B cell (primary cell): ENCODE measurements around the gene POLR3GL. TPM values are rescaled to one million over a fixed set of nuclear protein-coding genes. Genes with fewer than 3 reads are reported as not detected.

Experiments
- ATAC-seq: fragments of 200-7000 bp; cut with Tn5 transposase; one replicate; pipeline ENCODE4 v1.10.0; 2021; ENCODE audit warnings: low read depth, mild to moderate bottlenecking, moderate number of reproducible peaks, moderate library complexity
- CTCF ChIA-PET: fragments of 350-600 bp; sonication (Branson Sonifier 250); formaldehyde crosslinking; loops from one replicate; lab custom pipeline; 2021; ENCODE audit warnings: antibody characterized with exemption, inconsistent platforms; lab: Charles Lee
- POLR2A ChIA-PET: fragments of 350-600 bp; sonication (Branson Sonifier 250); formaldehyde crosslinking; loops from one replicate; lab custom pipeline; 2021; ENCODE audit warnings: antibody characterized with exemption; lab: Charles Lee
- DNase-seq: peaks from one replicate; pipeline ENCODE4 v3.0.0; 2013
- H2AFZ ChIP-seq: 2 replicates; pipeline ENCODE4 v1.6.1; 2012; ENCODE audit warnings: mild to moderate bottlenecking, low read depth, low read length; ENCODE audit not compliant: insufficient read depth, poor library complexity, severe bottlenecking
- H3K27ac ChIP-seq, 2 donors: 1 replicate in 1 of 2; 2 replicates in 1 of 2; pipeline ENCODE4 v1.5.1; 2012 to 2013; ENCODE audit warnings: low read length in 2 of 2, mild to moderate bottlenecking in 2 of 2, moderate library complexity in 1 of 2
- H3K27me3 ChIP-seq, 4 experiments: fragments of 200-600 bp in 1 of 4; sonication (generic) in 1 of 4; replicated peaks in 1 of 4; 1 replicate in 2 of 4; 2 replicates in 2 of 4; pipeline versions ENCODE4 v1.6.1 to v1.7.0; 2013 to 2016; ENCODE audit warnings: low read length in 3 of 4, mild to moderate bottlenecking in 2 of 4, mixed read lengths in 1 of 4, moderate library complexity in 1 of 4; ENCODE audit not compliant: insufficient read depth in 4 of 4, control insufficient read depth in 3 of 4; ENCODE audit errors: control extremely low read depth in 1 of 4
- H3K36me3 ChIP-seq, 2 experiments: replicated peaks in 1 of 2; 1 replicate in 1 of 2; 2 replicates in 1 of 2; pipeline versions ENCODE4 v1.6.1 to v1.7.1; 2013; ENCODE audit warnings: low read length in 1 of 2; ENCODE audit not compliant: insufficient read depth in 2 of 2, control insufficient read depth in 1 of 2; ENCODE audit errors: control extremely low read depth in 1 of 2, extremely low read depth in 1 of 2
- H3K4me1 ChIP-seq, 2 donors: fragments of 200-600 bp in 1 of 2; sonication (generic) in 1 of 2; 1 replicate in 1 of 2; 2 replicates in 1 of 2; pipeline versions ENCODE4 v1.5.1 to v1.6.1; 2013 to 2017; ENCODE audit warnings: low read length in 2 of 2; ENCODE audit not compliant: control insufficient read depth in 2 of 2, insufficient read depth in 2 of 2
- H3K4me2 ChIP-seq: replicated peaks from 2 replicates; pipeline ENCODE3; 2012; ENCODE audit warnings: mild to moderate bottlenecking, low read depth, low read length; ENCODE audit not compliant: poor library complexity, severe bottlenecking
- H3K4me3 ChIP-seq, 5 experiments: fragments of 200-600 bp in 1 of 5; sonication (generic) in 1 of 5; 1 replicate in 3 of 5; 2 replicates in 2 of 5; pipeline versions ENCODE4 v1.5.1 to v1.7.0; 2011 to 2016; ENCODE audit warnings: low read length in 4 of 5, mild to moderate bottlenecking in 4 of 5, low read depth in 2 of 5, control low read depth in 1 of 5, moderate library complexity in 1 of 5; ENCODE audit not compliant: insufficient read depth in 1 of 5; ENCODE audit errors: control extremely low read depth in 1 of 5, extremely low read depth in 1 of 5
- H3K79me2 ChIP-seq: fragments of 200-600 bp; sonication (generic); one replicate; pipeline ENCODE4 v1.6.0; 2016; ENCODE audit warnings: low read length; ENCODE audit not compliant: control insufficient read depth, insufficient read depth
- H3K9ac ChIP-seq: fragments of 200-600 bp; sonication (generic); 2 replicates; pipeline ENCODE4 v1.6.1; 2017; ENCODE audit warnings: mild to moderate bottlenecking, low read length, moderate library complexity
- H3K9me3 ChIP-seq, 3 donors: one replicate each; pipeline versions ENCODE4 v1.6.1 to v1.7.1; 2013; ENCODE audit warnings: low read length in 2 of 3; ENCODE audit not compliant: control insufficient read depth in 2 of 3, insufficient read depth in 1 of 3; ENCODE audit errors: control extremely low read depth in 1 of 3
- H4K20me1 ChIP-seq: 2 replicates; pipeline ENCODE4 v1.6.0; 2012; ENCODE audit warnings: mild to moderate bottlenecking, low read length; ENCODE audit not compliant: insufficient read depth, control insufficient read depth, poor library complexity, severe bottlenecking
- H3K27ac Mint-ChIP-seq: one replicate; pipeline ENCODE4 v1.8.0; 2021; ENCODE audit warnings: mixed read lengths
- H3K27me3 Mint-ChIP-seq: one replicate; pipeline ENCODE4 v1.8.0; 2021; ENCODE audit warnings: mixed read lengths
- H3K4me1 Mint-ChIP-seq: one replicate; pipeline ENCODE4 v1.8.0; 2021; ENCODE audit warnings: mixed read lengths
- H3K4me3 Mint-ChIP-seq: one replicate; pipeline ENCODE4 v1.8.0; 2021; ENCODE audit warnings: mixed read lengths
- H3K9me3 Mint-ChIP-seq: one replicate; pipeline ENCODE4 v1.8.0; 2022; ENCODE audit warnings: mixed read lengths; ENCODE audit not compliant: insufficient read depth
- CTCF ChIP-seq: fragments of 200-600 bp; IDR thresholded peaks from one replicate; pipeline ENCODE4 v1.8.0; 2022; ENCODE audit warnings: antibody characterized with exemption, mild to moderate bottlenecking
- EZH2 ChIP-seq: IDR thresholded peaks from 2 replicates; pipeline ENCODE4 v1.6.1; 2012; ENCODE audit warnings: borderline replicate concordance, low read depth, mild to moderate bottlenecking, moderate library complexity, low read length; ENCODE audit not compliant: insufficient read depth, poor library complexity, severe bottlenecking
- WGBS: methylation state at CpG from one replicate; pipeline ENCODE4 v1.1.5; 2013; ENCODE audit warnings: missing lambda C conversion rate; ENCODE audit not compliant: insufficient coverage; 5-methylcytosine and 5-hydroxymethylcytosine counted together
- intact Hi-C: fragments of 100-400 bp; cut with micrococcal nuclease; formaldehyde crosslinking; loops from one replicate; pipeline ENCODE4 v1.10.0; 2022
- polyA plus RNA-seq: library from polyadenylated mRNA; depleted of rRNA; stranded (reverse); fragments of >200 nt; gene quantifications from 2 replicates; pipeline ENCODE4 v1.2.3, GENCODE V29; 2012
- total RNA-seq, 2 donors: library from RNA; stranded (reverse); fragments of 120-200 nt in 1 of 2; gene quantifications; 1 replicate in 1 of 2; 2 replicates in 1 of 2; pipeline versions ENCODE4 v1.2.3 to v1.2.4, GENCODE V29; 2013 to 2022

The POLR3GL gene
- total and polyA plus RNA-seq, 2 donors (not counting 1 experiment from before 2014, with no cell fraction given), result 17.6 to 33.3 TPM

GRCh38 chr1:145962157-145963102 is 2.1 kb upstream of the POLR3GL start:
- ATAC-seq (no peak), DNase-seq (peak; percentile 57)
- peaks cover 45 to 66% of the 10 kb centered on the region in 2 donors for H3K4me1 ChIP-seq
- peak overlapping the region; percentile 61 to 86 (median 72) for H3K4me3 ChIP-seq
- peaks cover 55% of the 10 kb centered on the region for H3K79me2 ChIP-seq
- peaks cover 0 to under 1% of the 10 kb centered on the region in 2 experiments for H3K36me3 ChIP-seq
- TF ChIP-seq CTCF (no peak), EZH2 (no peak)
- intact Hi-C loops, result no loop called here
- H3K27me3 ChIP-seq, result no peaks in the 10 kb centered on the region
- peak overlapping the region; percentile 77 for H3K9ac ChIP-seq
- Mint-ChIP-seq H3K4me1 (peaks cover 70% of the 10 kb centered on the region), H3K4me3 (peak overlapping the region; percentile 99), H3K9me3 (no peaks in the 10 kb centered on the region), H3K27ac (peak overlapping the region; percentile 97), H3K27me3 (no peaks in the 10 kb centered on the region)
- peak overlapping the region; percentile 89 for H3K4me2 ChIP-seq
- H4K20me1 ChIP-seq, result no peaks in the 10 kb centered on the region
- ChIA-PET CTCF (interaction anchor here (1.1 to 5.6 kb wide), 6 partner anchors 9 to 117 kb away, joined by 3 to 82 read pairs (median 7); partner anchors contain the start of genes ITGA10 and NUDT17), POLR2A (interaction anchor here (0.6 to 3.5 kb wide), 8 partner anchors 17 to 1579 kb away, joined by 3 to 43 read pairs (median 4); partner anchors contain the start of genes BCL9, PEX11B, PIAS3 and RBM8A)
- peak overlapping the region; percentile 89 for H2AFZ ChIP-seq
- H3K27ac ChIP-seq, result no peak overlapping the region
- peaks cover 0 to 5% (median 4%) of the 10 kb centered on the region in 3 donors for H3K9me3 ChIP-seq
- 5% methylated on average over 15 of the region's 36 CpGs for WGBS
